HAP-1 (cell line): Measurements from ENCODE around the gene PTBP3.

Experiments
- DNase-seq, 2 experiments: peaks; one replicate each; pipeline ENCODE4 v3.0.0-alpha.2; 2016 to 2020; ENCODE audit warnings: low spot score in 2 of 2
- H3K27me3 ChIP-seq: fragments of 250-450 bp; sonication (Bioruptor Pico); 2 replicates; pipeline ENCODE4 v1.5.1; 2020; ENCODE audit warnings: low read depth, mild to moderate bottlenecking, moderate library complexity
- H3K36me3 ChIP-seq: fragments of 250-450 bp; sonication (Bioruptor Pico); replicated peaks from 2 replicates; pipeline ENCODE4 v1.5.1; 2020; ENCODE audit warnings: mild to moderate bottlenecking
- H3K4me1 ChIP-seq: fragments of 250-450 bp; sonication (Bioruptor Pico); 2 replicates; pipeline ENCODE4 v1.5.1; 2020; ENCODE audit warnings: mild to moderate bottlenecking
- H3K4me3 ChIP-seq: fragments of 250-450 bp; sonication (Bioruptor Pico); 2 replicates; pipeline ENCODE4 v1.5.1; 2020; ENCODE audit warnings: mild to moderate bottlenecking, moderate library complexity
- H3K9me3 ChIP-seq: fragments of 250-450 bp; sonication (Bioruptor Pico); 2 replicates; pipeline ENCODE4 v1.5.1; 2020; ENCODE audit warnings: mild to moderate bottlenecking, moderate library complexity
- in situ Hi-C: fragments of 300-500 bp; cut with MboI; formaldehyde crosslinking; loops from 3 replicates; pipeline ENCODE4 v1.14.3; 2020; ENCODE audit warnings: low sequenced_read_pairs, inconsistent platforms, mixed read lengths

PTBP3 gene

DNA sequence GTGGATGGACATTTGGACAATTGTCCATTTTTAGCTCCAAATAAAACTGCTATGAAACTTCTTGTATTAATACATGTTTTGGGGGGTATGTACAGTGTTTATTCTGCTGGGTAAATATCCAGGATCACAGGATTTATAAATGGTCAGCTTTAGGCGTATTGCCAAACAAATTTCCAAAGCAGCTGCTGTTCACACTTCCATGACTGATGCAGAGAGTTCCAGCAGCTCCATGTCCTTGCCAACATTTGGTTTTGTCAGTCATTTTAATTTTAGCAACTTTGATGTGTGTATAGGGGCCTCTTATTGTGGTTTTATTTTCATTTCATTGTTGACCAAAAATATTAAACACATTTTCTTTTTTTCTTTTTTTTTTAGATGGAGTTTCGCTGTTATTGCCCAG lies 148.5 kb downstream of the PTBP3 start:
- Histone ChIP-seq H3K4me1 (no peaks in the 10 kb centered on the region), H3K4me3 (no peak overlapping the region), H3K36me3 (no peaks in the 10 kb centered on the region), H3K27me3 (no peaks in the 10 kb centered on the region), H3K9me3 (0 out of 2 replicates have a peak, but pooled peaks cover 3% of the 10 kb centered on the region)
- no peak for DNase-seq
- in situ Hi-C loops, result no loop called here

- in situ Hi-C loops, result no loop called here
- H3K9me3 ChIP-seq, result 0 out of 2 replicates have a peak, but pooled peaks cover 3% of the 10 kb centered on the region
- no peaks in the 10 kb centered on the region for H3K36me3 ChIP-seq
- no peaks in the 10 kb centered on the region for H3K27me3 ChIP-seq
- no peaks in the 10 kb centered on the region for H3K4me1 ChIP-seq
- H3K4me3 ChIP-seq, result no peak overlapping the region
- DNase-seq, result no peak
Observed at GRCh38 chr9:112184221-112184620, 149.2 kb downstream of the PTBP3 start.

GRCh38 chr9:112180387-112180881 lies 153.0 kb downstream of the PTBP3 start:
- no peak for DNase-seq
- in situ Hi-C loops, result no loop called here
- Histone ChIP-seq H3K27me3 (no peaks in the 10 kb centered on the region), H3K36me3 (no peaks in the 10 kb centered on the region), H3K9me3 (0 out of 2 replicates have a peak, but pooled peaks cover 3% of the 10 kb centered on the region), H3K4me3 (no peak overlapping the region), H3K4me1 (peaks cover 2% of the 10 kb centered on the region; the same call in 1 of the 2 replicates)

- DNase-seq, result no peak
- Histone ChIP-seq H3K9me3 (0 out of 2 replicates have a peak, but pooled peaks cover 3% of the 10 kb centered on the region), H3K4me3 (no peak overlapping the region), H3K4me1 (peaks cover 3% of the 10 kb centered on the region; the same call in 1 of the 2 replicates), H3K36me3 (no peaks in the 10 kb centered on the region), H3K27me3 (no peaks in the 10 kb centered on the region)
- in situ Hi-C loops, result no loop called here
Observed at GRCh38 chr9:112179816-112180215, 153.6 kb downstream of the PTBP3 start.

DNA sequence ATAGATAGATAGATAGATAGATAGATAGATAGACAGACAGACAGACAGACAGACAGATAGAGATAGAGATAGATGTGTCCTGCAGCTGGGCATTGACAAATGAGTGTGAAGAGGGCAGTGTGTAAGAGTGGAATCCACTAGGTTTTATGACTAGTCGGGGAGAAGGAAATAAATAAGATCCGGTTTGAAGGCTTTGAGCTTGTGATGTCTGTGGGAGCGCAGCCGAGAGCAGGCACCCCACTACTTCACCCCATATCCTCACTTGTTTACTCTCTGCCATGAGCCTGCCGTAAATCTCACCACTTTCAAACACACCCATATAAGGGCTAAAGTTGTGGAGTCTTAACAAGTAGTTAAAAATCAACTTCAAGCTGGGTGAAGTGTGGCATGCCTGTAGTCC lies 156.9 kb downstream of the PTBP3 start:
- Histone ChIP-seq H3K27me3 (no peaks in the 10 kb centered on the region), H3K36me3 (no peaks in the 10 kb centered on the region), H3K9me3 (no peaks in the 10 kb centered on the region), H3K4me1 (peaks cover 9% of the 10 kb centered on the region), H3K4me3 (no peak overlapping the region)
- in situ Hi-C loops, result no loop called here
- DNase-seq, result no peak

GRCh38 chr9:112175796-112176315 lies 157.6 kb downstream of the PTBP3 start:
- no peaks in the 10 kb centered on the region for H3K27me3 ChIP-seq
- peak overlapping the region; percentile 31 for H3K4me3 ChIP-seq
- no peaks in the 10 kb centered on the region for H3K9me3 ChIP-seq
- no peak for DNase-seq
- in situ Hi-C loops, result no loop called here
- no peaks in the 10 kb centered on the region for H3K36me3 ChIP-seq
- peaks cover 9% of the 10 kb centered on the region for H3K4me1 ChIP-seq

DNA sequence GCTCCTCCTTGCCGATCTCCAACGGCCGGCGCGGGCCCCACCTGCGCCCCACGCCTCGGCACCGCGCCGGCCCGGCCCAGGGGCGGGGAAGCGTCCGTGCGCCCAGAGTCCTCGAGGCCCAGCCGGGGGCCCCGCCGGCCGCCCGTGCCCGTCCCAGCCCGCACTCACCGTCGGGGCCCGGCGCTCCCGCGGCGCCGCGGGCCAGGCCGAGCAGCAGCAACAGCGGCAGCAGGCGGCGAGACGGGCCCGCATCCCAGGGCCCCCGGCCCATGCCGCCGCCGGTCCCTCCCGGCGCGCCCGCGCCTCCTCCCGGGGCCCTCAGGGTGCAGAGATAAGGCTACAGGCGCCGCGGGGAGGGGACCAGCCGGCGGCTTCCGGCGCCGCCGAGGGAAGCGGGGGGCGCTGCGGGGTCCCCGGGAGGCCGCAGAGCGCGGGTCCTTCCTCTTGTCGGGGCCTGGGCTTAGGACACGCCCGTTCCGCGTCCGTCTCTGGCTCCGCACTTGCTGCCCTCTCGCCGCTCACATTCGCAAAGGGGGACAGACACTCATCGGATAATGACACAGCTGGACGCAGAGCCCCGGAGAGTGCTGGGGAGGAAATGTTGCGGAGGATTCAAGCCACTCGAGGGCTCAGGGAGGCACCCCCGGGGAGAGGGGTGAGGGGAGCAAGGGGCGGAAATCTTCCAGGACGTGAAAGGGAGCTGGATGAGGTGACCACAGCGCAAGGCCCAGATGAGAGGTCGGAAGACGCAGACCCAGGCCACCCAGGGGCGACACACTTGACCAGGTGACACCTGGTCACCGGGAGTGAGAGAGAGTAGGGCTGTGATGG lies 158.2 kb downstream of the PTBP3 start, which contains the start of gene SUSD1:
SUSD1 (minus strand) TSS at position 333 of the 831 bp plus-strand sequence; CDS start at position 271, 62 bp downstream.
- Histone ChIP-seq H3K9me3 (no peaks in the 10 kb centered on the region), H3K4me1 (peaks cover 9% of the 10 kb centered on the region), H3K27me3 (no peaks in the 10 kb centered on the region), H3K4me3 (peak within 1 kb of the TSS; percentile 31), H3K36me3 (no peaks in the 10 kb centered on the region)
- peak; percentile 20 to 59 for DNase-seq
- in situ Hi-C loops, result no loop called here

GRCh38 chr9:112174222-112174964 lies 159.0 kb downstream of the PTBP3 start:
- DNase-seq, result peak; percentile 28 to 81
- in situ Hi-C loops, result no loop called here
- no peaks in the 10 kb centered on the region for H3K27me3 ChIP-seq
- H3K36me3 ChIP-seq, result no peaks in the 10 kb centered on the region
- no peaks in the 10 kb centered on the region for H3K9me3 ChIP-seq
- H3K4me1 ChIP-seq, result peaks cover 9% of the 10 kb centered on the region
- peak overlapping the region; percentile 26 for H3K4me3 ChIP-seq

DNA sequence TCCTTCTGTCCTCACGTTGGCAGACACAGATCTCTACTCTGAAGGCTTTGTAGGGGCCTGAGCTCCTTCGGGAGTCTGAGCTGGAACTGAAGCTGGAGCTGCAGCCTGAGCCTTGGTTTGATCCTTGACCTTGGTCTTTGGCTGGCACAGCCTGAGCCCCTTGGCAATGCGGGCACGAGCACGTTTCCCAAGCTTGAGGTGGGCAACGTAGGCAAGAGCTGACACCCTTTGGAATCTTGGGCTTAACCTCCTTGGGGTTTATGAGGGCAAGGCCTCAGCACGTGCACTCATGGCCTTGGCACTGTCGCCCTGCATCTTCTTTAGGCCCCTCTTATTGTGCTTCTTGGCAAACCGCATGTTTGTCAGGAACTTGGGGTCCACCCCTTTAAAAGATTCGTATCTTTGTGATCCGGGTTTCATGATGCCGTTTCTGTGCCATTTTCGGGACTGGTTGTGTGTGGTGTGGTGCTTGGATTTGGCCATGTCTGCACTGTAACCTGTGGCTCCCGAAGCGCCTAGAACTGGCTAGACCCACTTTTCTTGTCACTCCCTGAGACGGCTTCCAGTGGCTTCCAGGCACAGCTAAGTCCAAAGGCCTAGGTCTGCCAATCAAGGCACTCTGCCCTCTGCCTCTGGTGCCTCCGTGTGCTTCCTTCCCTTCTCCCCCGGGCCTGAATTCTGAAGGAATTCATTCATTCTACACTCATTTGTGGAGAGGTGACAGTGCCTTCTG lies 159.8 kb downstream of the PTBP3 start:
- Histone ChIP-seq H3K4me3 (no peak overlapping the region), H3K4me1 (peaks cover 9% of the 10 kb centered on the region), H3K27me3 (no peaks in the 10 kb centered on the region), H3K36me3 (no peaks in the 10 kb centered on the region), H3K9me3 (no peaks in the 10 kb centered on the region)
- in situ Hi-C loops, result no loop called here
- no peak for DNase-seq

GRCh38 chr9:112170968-112171367 lies 162.5 kb downstream of the PTBP3 start:
- no peak overlapping the region for H3K4me3 ChIP-seq
- no peaks in the 10 kb centered on the region for H3K36me3 ChIP-seq
- in situ Hi-C loops, result no loop called here
- no peak for DNase-seq
- no peaks in the 10 kb centered on the region for H3K27me3 ChIP-seq
- H3K4me1 ChIP-seq, result peaks cover 9% of the 10 kb centered on the region
- no peaks in the 10 kb centered on the region for H3K9me3 ChIP-seq

DNA sequence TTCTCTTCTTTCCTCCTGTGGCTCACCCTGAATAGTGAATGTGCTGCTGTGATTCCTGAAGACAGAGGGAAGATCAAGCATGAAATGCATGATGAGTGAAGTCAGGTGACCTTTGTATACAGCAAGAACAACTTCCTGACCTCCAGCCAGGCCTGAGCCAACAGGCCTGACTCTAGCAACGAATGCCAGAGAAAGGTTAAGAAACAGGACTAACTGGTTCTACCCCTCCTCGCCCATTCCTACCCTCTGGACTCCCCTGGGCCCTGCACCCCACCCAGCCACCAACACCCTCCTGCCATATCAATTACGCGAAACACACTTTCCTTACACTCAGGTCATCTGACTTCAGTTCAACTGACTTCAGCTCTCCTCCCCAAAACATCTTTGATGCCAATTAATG lies 163.2 kb downstream of the PTBP3 start:
- no peaks in the 10 kb centered on the region for H3K9me3 ChIP-seq
- H3K36me3 ChIP-seq, result no peaks in the 10 kb centered on the region
- in situ Hi-C loops, result no loop called here
- no peak overlapping the region for H3K4me3 ChIP-seq
- H3K27me3 ChIP-seq, result no peaks in the 10 kb centered on the region
- no peak for DNase-seq
- peaks cover 5% of the 10 kb centered on the region for H3K4me1 ChIP-seq

- H3K4me1 ChIP-seq, result peaks cover 4% of the 10 kb centered on the region
- no peaks in the 10 kb centered on the region for H3K36me3 ChIP-seq
- H3K27me3 ChIP-seq, result no peaks in the 10 kb centered on the region
- H3K4me3 ChIP-seq, result no peak overlapping the region
- in situ Hi-C loops, result no loop called here
- no peaks in the 10 kb centered on the region for H3K9me3 ChIP-seq
- no peak for DNase-seq
Observed at GRCh38 chr9:112169368-112169767, 164.1 kb downstream of the PTBP3 start.

- Histone ChIP-seq H3K4me3 (no peak overlapping the region), H3K9me3 (no peaks in the 10 kb centered on the region), H3K36me3 (no peaks in the 10 kb centered on the region), H3K27me3 (no peaks in the 10 kb centered on the region), H3K4me1 (no peaks in the 10 kb centered on the region)
- in situ Hi-C loops, result no loop called here
- no peak for DNase-seq
Observed at GRCh38 chr9:112168197-112168596, 165.2 kb downstream of the PTBP3 start.
